ENCODE data around the gene TOR4A. TPM values are rescaled to one million over a fixed set of nuclear protein-coding genes. Genes with fewer than 3 reads are reported as not detected.

The TOR4A gene
- total and polyA plus RNA-seq, 9 of the 15 experiments (the other 6 are each of a cell fraction or from before 2014, with no cell fraction given) = 3.9 to 49.2 (median 8.8) TPM

DNA sequence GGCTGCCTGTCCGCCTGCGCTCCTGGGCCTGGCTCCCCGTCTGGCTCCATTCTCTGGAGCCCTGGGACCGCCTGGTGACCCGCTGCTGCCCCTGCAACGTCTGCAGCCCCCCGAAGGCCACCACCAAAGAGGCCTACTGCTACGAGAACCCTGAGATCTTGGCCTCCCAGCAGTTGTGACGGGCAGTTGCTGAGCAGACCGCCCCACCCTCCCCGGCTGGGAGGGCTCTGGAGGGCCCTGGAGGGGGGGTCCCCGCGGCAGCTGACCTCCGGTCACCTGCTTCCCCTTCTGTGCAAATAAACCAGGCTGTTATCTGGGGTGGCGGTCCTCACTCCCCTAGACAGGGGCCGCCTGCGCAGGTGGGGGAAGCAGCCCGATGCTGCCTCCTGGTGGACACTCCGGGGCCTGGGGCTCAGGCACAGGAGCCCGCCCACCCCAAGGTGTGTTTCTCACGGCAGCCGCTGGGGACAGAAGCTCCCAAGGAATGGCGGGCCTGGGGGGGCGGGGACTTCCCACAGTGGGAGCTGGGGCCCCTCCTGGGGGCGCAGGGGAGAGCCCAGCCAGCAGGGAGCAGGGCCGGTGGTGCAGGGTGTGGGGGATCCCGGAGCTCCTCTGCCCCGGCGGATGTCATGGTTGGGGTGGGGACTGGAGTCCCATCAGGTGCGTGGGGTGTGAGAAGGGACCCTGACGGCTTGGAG is 41.1 kb upstream of the TOR4A start (continued):
- TF ChIP-seq JUND (IDR thresholded peaks at IDR 0.05; ENCODE audit: borderline replicate concordance, low read depth, low read length) (peak; percentile 50), JUND (tag; IDR thresholded peaks at IDR 0.05; ENCODE audit: borderline replicate concordance, low read depth, low read length) (no peak; the same call in 2 of the 3 replicates), TAF1 (IDR thresholded peaks at IDR 0.05; ENCODE audit: control insufficient read depth, extremely low read depth, insufficient read depth, low read length, severe bottlenecking) (peak; percentile 29), GATA2 (CRISPR knock-in tag; IDR thresholded peaks at IDR 0.05) (peak; percentile 89), ARHGAP35 (IDR thresholded peaks at IDR 0.05; ENCODE audit: partially characterized antibody) (no peak), KDM2B (CRISPR knock-in tag; IDR thresholded peaks at IDR 0.05) (no peak), SETDB1 (IDR thresholded peaks at IDR 0.05; ENCODE audit: low read length) (no peak), DDX20 (tag; IDR thresholded peaks at IDR 0.05; ENCODE audit: low read depth) (no peak), CCNT2 (IDR thresholded peaks at IDR 0.05; ENCODE audit: borderline replicate concordance, extremely low read depth, insufficient read length, low read depth, low read length) (peak; percentile 80), TAF7 (tag; IDR thresholded peaks at IDR 0.05) (no peak), RBM14 (IDR thresholded peaks at IDR 0.05; ENCODE audit: borderline replicate concordance, insufficient read depth, low read depth, low read length) (no peak), CBFA2T2 (conservative IDR thresholded peaks at IDR 0.05) (peak; percentile 87), CHD2 (IDR thresholded peaks at IDR 0.05; ENCODE audit: low read depth, low read length) (no peak; the same call in 1 of the 2 replicates), GATAD2A (IDR thresholded peaks at IDR 0.05) (peak; percentile 70; the same call in 1 of the 2 replicates), HDAC1 (IDR thresholded peaks at IDR 0.05) (peak in 1 of 2 experiments; percentile 21; a peak in 1 of 4 replicates), CHD1 (IDR thresholded peaks at IDR 0.05; ENCODE audit: low read length) (no peak)
- TF ChIP-seq, protein P1, sequence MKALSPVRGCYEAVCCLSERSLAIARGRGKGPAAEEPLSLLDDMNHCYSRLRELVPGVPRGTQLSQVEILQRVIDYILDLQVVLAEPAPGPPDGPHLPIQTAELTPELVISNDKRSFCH (CRISPR knock-in tag; IDR thresholded peaks at IDR 0.05) = no peak
- TF ChIP-seq, protein P1 (tag; IDR thresholded peaks at IDR 0.05) = peak; percentile 84
- TF ChIP-seq, protein P2, sequence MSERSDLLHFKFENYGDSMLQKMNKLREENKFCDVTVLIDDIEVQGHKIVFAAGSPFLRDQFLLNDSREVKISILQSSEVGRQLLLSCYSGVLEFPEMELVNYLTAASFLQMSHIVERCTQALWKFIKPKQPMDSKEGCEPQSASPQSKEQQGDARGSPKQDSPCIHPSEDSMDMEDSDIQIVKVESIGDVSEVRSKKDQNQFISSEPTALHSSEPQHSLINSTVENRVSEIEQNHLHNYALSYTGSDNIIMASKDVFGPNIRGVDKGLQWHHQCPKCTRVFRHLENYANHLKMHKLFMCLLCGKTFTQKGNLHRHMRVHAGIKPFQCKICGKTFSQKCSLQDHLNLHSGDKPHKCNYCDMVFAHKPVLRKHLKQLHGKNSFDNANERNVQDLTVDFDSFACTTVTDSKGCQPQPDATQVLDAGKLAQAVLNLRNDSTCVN (CRISPR knock-in tag; IDR thresholded peaks at IDR 0.05) = no peak
- TF ChIP-seq, protein P3, sequence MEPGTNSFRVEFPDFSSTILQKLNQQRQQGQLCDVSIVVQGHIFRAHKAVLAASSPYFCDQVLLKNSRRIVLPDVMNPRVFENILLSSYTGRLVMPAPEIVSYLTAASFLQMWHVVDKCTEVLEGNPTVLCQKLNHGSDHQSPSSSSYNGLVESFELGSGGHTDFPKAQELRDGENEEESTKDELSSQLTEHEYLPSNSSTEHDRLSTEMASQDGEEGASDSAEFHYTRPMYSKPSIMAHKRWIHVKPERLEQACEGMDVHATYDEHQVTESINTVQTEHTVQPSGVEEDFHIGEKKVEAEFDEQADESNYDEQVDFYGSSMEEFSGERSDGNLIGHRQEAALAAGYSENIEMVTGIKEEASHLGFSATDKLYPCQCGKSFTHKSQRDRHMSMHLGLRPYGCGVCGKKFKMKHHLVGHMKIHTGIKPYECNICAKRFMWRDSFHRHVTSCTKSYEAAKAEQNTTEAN (CRISPR knock-in tag; IDR thresholded peaks at IDR 0.05) = no peak
- TF ChIP-seq, protein P4, sequence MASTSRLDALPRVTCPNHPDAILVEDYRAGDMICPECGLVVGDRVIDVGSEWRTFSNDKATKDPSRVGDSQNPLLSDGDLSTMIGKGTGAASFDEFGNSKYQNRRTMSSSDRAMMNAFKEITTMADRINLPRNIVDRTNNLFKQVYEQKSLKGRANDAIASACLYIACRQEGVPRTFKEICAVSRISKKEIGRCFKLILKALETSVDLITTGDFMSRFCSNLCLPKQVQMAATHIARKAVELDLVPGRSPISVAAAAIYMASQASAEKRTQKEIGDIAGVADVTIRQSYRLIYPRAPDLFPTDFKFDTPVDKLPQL (IDR thresholded peaks at IDR 0.05; ENCODE audit: extremely low read depth, insufficient read length) = no peak
